GM19397 (cell line): ENCODE data around the gene DDX10.

Experiments used
- ATAC-seq: cut with Tn5 transposase; IDR thresholded peaks from one replicate; pipeline ENCODE4 v1.9.1; 2021; ENCODE audit warnings: mild to moderate bottlenecking, moderate library complexity; ENCODE audit not compliant: unreplicated experiment

DDX10 gene

DNA sequence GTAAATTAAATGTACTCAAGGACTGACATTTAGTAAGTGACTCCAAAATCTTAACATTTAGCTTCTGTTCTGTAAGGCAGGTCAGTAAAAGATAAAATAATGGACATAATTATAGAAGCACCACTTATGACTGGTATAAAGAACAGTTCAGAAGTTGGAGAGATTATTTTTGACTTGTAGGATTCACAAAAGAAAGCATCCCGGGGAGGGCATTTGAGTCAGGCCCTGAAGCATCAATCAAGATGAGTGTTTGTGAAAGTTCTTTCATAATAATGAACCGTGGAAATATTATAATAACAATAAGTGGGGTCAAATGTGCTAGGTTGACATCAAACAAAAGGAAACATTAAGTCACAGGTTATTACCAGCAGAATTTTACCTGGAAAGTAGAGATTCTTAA lies 201.9 kb downstream of the DDX10 start:
- no peak for ATAC-seq

DNA sequence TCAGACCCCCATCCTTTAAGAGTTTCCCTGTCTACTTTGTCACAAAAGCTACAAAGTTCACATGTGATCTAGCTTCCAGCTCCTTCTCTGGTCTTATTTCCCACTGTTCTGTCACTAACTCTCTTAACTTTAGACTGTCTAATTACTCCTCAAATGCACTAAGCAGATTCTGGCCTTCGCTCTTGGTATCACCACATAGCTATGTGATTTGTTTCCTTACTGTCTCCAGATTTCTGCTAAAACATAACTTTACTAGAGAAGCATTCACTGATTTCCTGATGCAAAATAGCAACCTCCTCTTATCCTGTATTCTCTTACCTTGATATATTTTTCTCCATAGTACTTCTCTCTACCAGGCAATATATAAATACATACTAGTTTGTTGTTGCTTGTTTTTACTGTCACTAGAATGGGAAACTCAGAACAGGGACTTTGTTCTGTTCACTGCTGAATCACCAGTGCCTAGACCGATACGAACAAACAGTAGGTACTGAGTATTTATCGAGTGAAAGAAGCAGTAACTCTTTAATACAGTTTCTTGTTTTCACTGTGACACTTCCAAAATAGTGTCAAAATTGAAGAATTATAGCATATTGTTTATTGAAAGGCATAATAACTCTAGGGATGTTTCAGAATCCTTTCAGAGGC lies 205.6 kb downstream of the DDX10 start:
- no peak for ATAC-seq

DNA sequence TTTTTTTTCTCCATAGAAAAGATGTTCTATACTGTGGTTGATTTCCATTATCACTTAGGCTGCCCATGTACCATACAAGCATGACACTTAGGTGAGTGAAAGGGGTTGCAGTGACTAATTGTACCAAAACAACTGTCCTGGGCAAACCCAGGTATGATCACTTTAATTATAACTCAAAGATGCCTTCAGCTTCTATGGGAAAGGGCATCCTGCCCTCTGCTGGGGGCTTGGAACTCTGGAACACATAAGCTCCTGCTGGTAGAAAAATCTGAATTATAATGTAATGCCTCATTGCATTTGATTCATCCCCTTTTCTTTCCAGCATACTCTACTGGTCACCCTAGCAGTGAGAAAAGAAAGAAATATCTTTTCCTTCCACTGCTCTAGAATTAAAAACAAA lies 206.3 kb downstream of the DDX10 start:
- ATAC-seq, result no peak

DNA sequence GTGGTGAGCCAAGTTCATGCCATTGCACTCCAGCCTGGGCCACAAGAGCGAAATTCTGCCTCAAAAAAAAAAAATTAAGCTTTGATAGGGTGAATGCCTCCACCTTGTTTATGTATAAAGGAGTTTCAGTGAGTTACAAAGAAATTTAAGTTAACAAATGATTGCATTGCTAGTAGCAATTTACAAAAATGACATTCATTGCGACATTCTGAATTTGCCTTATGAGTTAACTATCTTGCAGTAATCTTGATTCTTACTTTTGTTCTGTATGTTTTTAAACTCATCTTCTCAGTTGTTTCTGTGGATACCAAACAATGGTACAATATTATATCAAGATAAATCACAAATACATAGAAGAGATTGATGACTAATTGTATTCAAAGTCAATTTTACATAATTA lies 207.0 kb downstream of the DDX10 start:
- ATAC-seq, result no peak

DNA sequence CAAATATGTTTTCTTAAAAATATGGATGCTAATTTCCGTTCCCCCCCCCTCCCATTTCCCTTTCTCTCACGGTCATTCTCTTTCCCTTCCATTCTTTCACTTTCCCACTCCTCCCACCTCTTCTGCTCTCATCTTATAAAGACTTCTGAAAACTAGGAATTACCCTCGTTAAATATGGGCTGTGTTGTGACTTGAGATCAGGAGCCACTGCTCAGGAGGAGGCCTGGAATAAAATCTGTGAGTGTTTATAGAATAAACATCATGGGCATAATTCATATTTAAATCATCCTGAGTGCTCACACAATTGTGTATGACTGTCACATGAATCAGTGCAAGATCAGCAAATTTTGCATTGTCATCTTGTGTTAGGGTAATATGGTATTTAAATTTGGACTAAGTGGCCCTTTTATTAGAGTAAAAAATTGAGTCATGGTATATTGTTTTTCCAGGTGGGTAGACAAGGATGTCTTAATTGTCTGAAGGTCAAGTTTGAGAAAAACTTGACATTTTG lies 208.0 kb downstream of the DDX10 start:
- ATAC-seq, result no peak

DNA sequence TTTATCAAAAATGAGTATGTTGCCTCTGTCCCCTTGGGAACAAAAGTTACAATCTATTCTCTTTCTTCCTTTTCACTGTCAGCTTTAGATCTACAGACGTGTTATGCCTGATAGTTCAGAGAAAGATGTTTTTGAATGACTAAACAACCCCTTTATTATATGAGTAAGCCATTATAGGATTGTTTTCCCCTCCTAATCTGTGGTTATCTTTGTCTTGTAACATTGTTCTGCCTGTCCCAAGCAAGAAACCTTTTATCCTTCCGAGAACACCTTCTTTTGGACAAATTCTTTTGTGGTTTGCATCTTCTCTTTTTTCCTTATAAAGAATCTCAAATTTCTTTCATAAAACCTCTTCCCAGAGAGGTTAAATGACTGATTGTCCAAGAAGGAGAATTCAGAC lies 208.4 kb downstream of the DDX10 start:
- ATAC-seq, result no peak

GRCh38 chr11:108873941-108874340 lies 209.1 kb downstream of the DDX10 start:
- no peak for ATAC-seq

GRCh38 chr11:108875134-108875533 lies 210.3 kb downstream of the DDX10 start:
- no peak for ATAC-seq

DNA sequence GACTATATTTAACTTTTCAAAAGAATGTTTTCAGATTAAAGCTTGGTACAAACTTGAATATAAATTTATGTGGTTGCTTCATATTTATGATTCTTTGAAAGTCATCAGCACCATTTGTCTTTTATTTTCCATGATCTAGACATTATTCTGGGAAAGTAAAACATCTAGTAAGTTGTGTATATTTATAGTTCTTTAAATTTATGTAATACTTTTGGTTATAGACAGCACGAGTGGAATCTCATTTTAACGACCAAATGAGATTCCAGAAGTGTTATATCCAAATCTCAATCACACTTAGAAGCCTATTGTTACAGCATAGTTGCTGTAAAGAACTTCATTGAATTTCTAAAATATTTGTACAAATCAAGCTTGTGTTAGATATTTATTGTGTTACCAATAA lies 212.3 kb downstream of the DDX10 start:
- no peak for ATAC-seq

DNA sequence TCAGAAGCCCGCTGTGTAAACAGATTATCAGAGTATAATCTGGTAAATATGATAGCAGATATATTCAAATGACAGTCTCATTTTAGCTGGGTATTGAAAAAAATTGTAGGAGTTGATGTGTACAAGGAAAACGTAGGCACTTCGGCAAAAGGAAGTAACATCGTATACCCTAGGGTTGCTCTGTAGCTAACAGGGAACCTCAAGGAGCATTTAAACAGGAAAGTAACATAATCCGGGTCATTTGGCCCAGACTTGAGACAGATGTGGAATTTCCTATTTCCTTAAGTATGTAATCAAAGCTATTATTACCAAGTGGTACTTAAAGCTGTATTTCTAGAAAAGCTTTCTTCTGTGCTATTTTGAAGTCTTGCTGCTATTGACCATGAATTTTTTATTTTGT lies 215.6 kb downstream of the DDX10 start:
- no peak for ATAC-seq

GRCh38 chr11:108881131-108881530 lies 216.3 kb downstream of the DDX10 start:
- no peak for ATAC-seq

DNA sequence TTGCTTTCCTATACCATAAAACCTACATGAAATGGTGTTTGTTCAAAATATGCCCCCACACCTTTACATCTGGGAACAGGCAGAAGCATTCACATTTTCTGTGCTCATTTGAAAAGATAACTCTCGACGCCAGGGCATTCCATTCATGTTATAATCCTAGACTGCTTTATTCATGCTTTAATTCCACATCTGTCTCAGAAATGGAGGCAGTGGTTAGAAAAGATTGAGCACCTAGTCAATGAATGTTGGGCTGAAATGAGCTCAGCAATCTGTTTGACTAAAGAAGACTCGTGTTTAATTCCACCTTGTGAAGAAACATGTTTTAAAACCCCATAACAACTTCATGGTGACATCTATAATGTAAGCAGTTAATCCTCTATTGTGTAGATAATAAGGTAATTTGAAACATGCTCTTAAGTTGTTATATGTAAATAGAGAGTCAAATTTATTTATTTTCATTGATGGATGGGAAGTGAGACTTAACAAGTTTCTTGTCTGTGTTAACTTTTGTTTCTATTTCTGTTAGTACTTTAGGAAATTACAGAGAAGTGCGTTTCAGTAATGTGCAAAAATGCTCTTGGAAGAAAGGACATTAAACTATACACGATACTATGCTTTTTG lies 217.5 kb downstream of the DDX10 start:
- no peak for ATAC-seq

GRCh38 chr11:108886005-108886659 lies 221.3 kb downstream of the DDX10 start:
- no peak for ATAC-seq

- no peak for ATAC-seq
Observed at GRCh38 chr11:108886660-108887009, 221.8 kb downstream of the DDX10 start.

GRCh38 chr11:108887436-108888238 lies 222.8 kb downstream of the DDX10 start:
- no peak for ATAC-seq

DNA sequence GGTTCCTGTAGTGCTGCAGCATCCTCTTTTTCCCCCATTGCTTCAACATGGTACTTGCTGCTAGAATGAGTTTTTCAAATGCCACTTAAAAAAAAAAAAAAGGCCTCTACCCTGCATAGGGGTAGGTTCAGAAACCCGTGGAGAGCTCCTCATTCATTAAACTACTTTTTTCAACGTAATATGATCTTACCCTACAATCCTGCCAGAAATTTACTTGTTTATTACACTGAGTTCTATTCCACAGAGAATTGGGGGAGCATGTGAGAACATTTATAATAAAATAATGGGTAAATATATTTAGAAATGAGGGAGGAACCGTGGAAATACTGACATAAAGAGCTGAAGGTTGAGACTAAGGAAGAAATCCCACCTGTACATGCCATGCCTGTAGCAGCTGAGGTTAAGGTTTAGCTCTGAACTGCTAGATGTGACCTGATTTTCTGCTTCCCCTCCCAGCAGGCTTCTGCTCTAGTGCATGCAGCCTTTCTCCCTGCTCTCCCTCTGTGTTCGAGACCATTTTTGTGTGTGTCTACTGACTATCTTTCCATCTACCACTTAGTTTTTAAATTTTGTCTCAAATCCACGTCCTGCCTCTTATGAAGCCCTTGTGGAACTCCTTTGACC lies 225.7 kb downstream of the DDX10 start:
- no peak for ATAC-seq

- ATAC-seq, result no peak
Observed at GRCh38 chr11:108891143-108891542, 226.3 kb downstream of the DDX10 start.

DNA sequence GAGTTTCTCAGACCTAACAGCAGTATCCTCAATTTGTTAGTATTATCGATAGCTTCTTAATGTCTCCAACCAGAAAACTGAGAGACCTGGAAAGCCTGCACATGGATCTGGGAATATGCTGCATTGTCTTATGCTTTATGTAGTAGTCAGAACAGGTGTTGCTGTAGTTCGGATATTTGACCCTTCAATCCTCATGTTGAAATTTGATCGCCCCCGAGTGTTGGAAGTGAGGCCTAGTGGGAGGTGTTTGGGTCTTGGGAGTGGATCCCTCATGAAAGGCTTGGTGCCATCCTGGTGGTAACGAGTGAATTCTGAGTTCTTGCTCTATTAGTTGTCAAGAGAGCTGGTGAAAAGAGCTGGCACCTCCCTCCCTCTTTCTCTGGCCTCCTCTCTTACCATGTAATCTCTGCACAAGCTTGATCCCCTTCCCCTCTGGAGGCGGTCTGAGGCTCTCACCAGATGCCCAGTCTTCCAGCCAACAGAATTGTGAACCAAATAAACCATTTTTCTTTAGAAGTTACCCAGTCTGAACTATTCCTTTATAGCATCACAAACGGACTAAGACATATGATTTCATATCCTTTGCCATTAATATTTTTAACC lies 227.1 kb downstream of the DDX10 start:
- ATAC-seq, result no peak

- no peak for ATAC-seq
Observed at GRCh38 chr11:108895579-108896480, 231.0 kb downstream of the DDX10 start.

DNA sequence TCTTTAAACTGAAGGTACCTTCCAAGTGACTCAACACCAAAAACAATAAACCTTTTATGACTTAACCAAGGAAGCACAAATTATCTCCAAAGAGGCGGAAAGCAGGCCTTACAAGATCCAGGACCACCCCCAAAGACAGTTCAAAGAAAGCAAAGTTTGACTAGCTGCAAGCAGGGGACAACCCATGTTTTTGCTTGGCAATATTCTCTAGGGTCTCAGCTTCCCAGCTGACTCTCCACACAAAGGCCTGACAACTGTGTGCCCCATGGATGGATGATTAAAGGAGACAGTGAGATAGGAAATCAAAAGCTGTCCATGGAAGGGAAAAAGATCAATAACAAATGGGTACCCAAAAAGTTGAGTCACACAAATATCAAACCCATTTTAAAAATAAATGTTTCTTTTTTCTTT lies 232.2 kb downstream of the DDX10 start:
- ATAC-seq, result no peak
